Neutrophil (primary cell): Measurements from ENCODE around the gene MAGEB17.

ENCODE experiments used
- H3K27ac ChIP-seq: fragments of 200-600 bp; sonication (generic); 2 replicates; pipeline ENCODE4 v1.5.1; 2016; ENCODE audit warnings: mild to moderate bottlenecking, moderate library complexity
- H3K27me3 ChIP-seq: fragments of 200-600 bp; sonication (generic); 2 replicates; pipeline ENCODE4 v1.6.0; 2016; ENCODE audit warnings: mild to moderate bottlenecking
- H3K36me3 ChIP-seq: fragments of 200-600 bp; sonication (generic); 2 replicates; pipeline ENCODE4 v1.5.1; 2017
- H3K4me1 ChIP-seq, 2 experiments: fragments of 200-600 bp in 1 of 2; sonication (generic) in 1 of 2; 1 replicate in 1 of 2; 2 replicates in 1 of 2; pipeline versions ENCODE4 v1.5.1 to v1.6.1; 2013 to 2016; ENCODE audit warnings: low read depth in 1 of 2, low read length in 1 of 2, mild to moderate bottlenecking in 1 of 2, moderate library complexity in 1 of 2; ENCODE audit not compliant: control insufficient read depth in 1 of 2, insufficient read depth in 1 of 2
- H3K4me3 ChIP-seq, 2 experiments: fragments of 200-600 bp in 1 of 2; sonication (generic) in 1 of 2; 1 replicate in 1 of 2; 2 replicates in 1 of 2; pipeline ENCODE4 v1.5.1; 2013 to 2016; ENCODE audit warnings: low read depth in 1 of 2, low read length in 1 of 2, mild to moderate bottlenecking in 1 of 2, moderate library complexity in 1 of 2
- H3K9me3 ChIP-seq: fragments of 200-600 bp; sonication (generic); 2 replicates; pipeline ENCODE4 v1.5.1; 2016
- CTCF ChIP-seq: fragments of 200-600 bp; sonication (generic); IDR thresholded peaks from 2 replicates; pipeline ENCODE4 v1.5.1; 2016; ENCODE audit warnings: antibody characterized with exemption

The MAGEB17 gene

GRCh38 chrX:16138108-16138427, 29.2 kb upstream of the MAGEB17 start:
- Histone ChIP-seq H3K36me3 (no peaks in the 10 kb centered on the region), H3K4me3 (no peak overlapping the region), H3K9me3 (no peaks in the 10 kb centered on the region), H3K27ac (no peak overlapping the region), H3K27me3 (no peaks in the 10 kb centered on the region), H3K4me1 (no peaks in the 10 kb centered on the region)
- no peak for TF ChIP-seq CTCF

GRCh38 chrX:16140448-16140847, 26.8 kb upstream of the MAGEB17 start:
- Histone ChIP-seq H3K27me3 (no peaks in the 10 kb centered on the region), H3K36me3 (no peaks in the 10 kb centered on the region), H3K9me3 (no peaks in the 10 kb centered on the region), H3K4me1 (no peaks in the 10 kb centered on the region), H3K4me3 (no peak overlapping the region), H3K27ac (no peak overlapping the region)
- no peak for TF ChIP-seq CTCF

GRCh38 chrX:16140983-16141382, 26.3 kb upstream of the MAGEB17 start:
- Histone ChIP-seq H3K36me3 (no peaks in the 10 kb centered on the region), H3K4me1 (no peaks in the 10 kb centered on the region), H3K4me3 (no peak overlapping the region), H3K9me3 (no peaks in the 10 kb centered on the region), H3K27me3 (no peaks in the 10 kb centered on the region), H3K27ac (no peak overlapping the region)
- TF ChIP-seq CTCF = no peak

GRCh38 chrX:16141422-16142245, 25.6 kb upstream of the MAGEB17 start:
- no peak for TF ChIP-seq CTCF
- no peaks in the 10 kb centered on the region for H3K27me3 ChIP-seq
- H3K27ac ChIP-seq = no peak overlapping the region
- no peaks in the 10 kb centered on the region for H3K9me3 ChIP-seq
- no peaks in the 10 kb centered on the region for H3K4me1 ChIP-seq
- H3K36me3 ChIP-seq = no peaks in the 10 kb centered on the region
- H3K4me3 ChIP-seq = no peak overlapping the region

GRCh38 chrX:16142246-16142558, 25.1 kb upstream of the MAGEB17 start:
- Histone ChIP-seq H3K9me3 (no peaks in the 10 kb centered on the region), H3K36me3 (no peaks in the 10 kb centered on the region), H3K4me1 (no peaks in the 10 kb centered on the region), H3K27me3 (no peaks in the 10 kb centered on the region), H3K27ac (no peak overlapping the region), H3K4me3 (no peak overlapping the region)
- TF ChIP-seq CTCF = no peak

GRCh38 chrX:16143968-16144367, 23.3 kb upstream of the MAGEB17 start:
- no peak for TF ChIP-seq CTCF
- H3K4me1 ChIP-seq = no peaks in the 10 kb centered on the region

More at GRCh38 chrX:16143968-16144367, 23.3 kb upstream of the MAGEB17 start:
- Histone ChIP-seq H3K27ac (no peak overlapping the region), H3K9me3 (no peaks in the 10 kb centered on the region), H3K27me3 (no peaks in the 10 kb centered on the region), H3K36me3 (no peaks in the 10 kb centered on the region), H3K4me3 (no peak overlapping the region)
